Measurements from ENCODE around the gene GARNL3.

GARNL3 gene

DNA sequence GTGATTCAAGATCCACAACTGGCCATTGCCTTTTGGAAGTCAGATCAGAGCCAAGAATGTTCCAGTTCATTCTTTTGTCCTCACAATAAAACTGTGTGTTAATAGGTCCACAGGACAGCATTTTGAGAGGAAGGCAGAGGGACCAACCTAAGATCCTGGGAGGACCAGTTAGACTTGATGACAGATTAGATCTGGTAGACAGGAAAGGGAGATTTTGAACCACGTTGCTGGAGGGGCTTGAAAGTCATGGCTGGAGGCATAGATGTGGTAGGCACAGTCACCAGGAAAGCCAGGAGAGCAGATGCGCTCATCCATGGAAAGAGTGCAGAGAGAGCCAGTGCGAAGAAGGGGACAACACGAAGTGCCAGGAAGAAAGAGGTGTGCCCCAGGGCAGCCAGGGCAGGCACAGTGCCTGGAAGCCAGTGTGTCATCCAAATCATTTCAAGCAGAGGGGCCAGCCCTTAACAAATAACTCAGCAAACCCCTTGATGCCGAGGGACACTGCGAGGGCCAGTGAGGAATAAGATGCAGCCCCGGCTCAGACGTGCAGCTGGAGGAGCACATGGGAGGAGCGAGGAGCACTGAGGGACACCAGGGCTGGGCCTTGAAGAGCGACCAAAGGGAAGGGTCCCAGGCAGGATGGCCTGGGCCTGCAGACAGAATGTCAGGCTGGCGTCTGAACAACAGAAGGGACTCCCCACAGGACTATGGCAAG, 119.6 kb downstream of the GARNL3 start:
- no peak for DNase-seq (ENCODE audit: low read depth, low spot score)

- DNase-seq (ENCODE audit: low read depth, low spot score), result no peak
These were observed 120.3 kb downstream of the GARNL3 start for GRCh38 chr9:127384901-127385300.

DNA sequence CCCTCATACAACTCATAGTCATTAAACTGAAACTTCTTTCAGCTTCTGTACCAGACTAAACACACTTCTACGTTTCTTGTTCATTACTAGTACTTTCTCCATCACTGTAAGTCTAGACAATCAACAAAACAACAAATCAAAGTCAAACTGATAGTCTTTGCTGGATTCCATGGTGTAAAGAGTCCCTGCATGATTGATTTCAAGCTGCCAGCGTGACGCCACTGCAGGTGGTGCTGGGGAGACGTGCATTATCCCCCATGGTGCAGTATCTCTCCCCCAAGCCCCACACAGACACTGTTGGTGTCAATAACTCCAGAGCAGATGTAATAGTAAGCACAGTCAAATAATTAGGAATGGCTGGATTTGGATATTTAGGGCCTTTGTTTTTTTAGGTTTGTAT, 121.7 kb downstream of the GARNL3 start:
- DNase-seq (ENCODE audit: low read depth, low spot score), result no peak

GRCh38 chr9:127386981-127387380, 122.4 kb downstream of the GARNL3 start:
- no peak for DNase-seq (ENCODE audit: low read depth, low spot score)

DNA sequence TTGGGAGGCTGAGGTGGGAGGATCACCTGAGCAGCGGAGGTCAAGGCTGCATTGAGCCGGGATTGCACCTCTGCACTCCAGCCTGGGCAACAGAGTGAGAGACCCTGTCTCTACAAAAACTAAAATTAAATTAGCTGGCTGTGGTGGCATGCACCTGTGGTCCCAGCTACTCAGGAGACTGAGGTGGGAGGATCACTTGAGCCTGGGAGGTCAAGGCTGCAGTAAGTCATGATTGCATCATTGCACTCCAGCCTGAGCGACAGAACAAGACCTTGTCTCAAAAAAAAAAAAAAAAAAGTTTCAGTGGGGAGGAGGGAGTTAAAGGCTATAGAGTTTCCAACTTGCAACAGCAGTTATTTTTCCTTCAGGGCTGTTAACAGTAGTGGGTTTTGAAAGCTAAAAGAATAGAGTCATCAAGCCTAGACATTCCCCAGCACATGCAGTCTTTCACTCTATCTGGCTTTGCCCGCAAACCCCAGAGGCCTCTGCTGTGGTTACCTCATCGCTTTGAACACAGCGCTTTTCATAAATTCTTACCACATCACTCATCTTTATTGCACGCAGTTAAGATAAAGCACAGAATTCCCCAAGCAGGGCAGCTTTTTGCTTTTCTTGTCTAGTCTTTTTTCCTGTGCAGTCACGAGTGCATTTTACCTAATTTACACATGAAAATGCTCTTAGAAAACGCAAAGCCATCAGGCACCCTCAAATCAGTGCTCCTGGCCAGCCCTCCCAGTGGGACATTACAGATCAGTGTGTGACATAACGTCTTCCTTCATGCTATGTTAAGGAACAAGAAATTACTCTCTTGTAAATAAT, 123.7 kb downstream of the GARNL3 start:
- peak; percentile 97 for DNase-seq (ENCODE audit: low read depth, low spot score)

DNA sequence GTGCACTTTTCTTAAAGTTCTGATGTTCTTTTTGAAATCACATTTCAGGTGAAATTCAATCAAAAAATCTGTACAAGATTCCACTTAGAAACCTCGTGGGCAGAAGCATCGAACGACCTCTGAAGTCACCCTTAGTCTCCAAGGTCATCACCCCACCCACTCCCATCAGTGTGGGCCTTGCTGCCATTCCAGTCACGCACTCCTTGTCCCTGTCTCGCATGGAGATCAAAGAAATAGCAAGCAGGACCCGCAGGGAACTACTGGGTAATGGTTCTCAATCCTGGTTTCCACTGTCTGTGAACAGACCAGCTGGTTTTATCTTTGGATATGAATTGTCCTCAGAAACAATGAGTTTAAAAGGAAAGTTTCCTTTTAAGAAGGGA, 124.3 kb downstream of the GARNL3 start:
- DNase-seq (ENCODE audit: low read depth, low spot score), result peak; percentile 55

DNA sequence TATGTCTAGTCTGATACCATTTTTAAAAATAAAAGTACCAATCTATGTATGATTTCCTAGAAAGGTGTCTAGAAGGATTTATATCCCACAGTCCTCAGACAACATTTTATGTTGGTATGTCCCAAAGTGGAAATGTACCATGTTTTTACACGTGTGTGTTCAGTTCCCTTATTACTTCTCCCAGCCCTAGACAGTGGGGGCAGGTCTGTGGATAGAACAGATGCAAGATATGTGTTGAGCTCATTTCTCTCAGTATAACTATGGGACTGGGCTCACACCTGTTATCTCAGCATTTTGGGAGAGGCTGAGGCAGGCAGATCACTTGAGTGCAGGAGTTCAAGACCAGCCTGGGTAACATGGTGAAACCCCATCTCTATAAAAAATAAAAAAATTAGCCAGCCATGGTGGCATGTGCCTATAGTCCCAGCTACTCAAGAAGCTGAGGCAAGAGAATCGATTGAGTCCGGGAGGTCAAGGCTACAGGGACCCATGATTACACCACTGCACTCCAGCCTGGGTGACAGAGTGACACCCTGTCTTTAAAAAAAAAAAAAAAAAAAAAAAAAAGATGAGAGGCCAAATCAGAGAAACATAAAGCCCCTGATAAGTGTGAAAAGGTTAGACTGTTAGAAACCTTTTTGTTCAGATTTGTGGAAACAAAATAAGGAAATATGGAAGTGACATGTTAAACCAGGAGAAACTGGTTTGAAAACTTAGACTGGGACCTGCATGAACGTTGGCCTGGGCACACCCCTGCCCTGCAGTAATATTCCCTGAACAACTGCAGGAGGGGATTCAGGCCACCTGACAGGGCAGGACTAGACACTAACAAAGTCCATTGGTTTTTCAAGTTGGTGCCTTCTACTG, 125.0 kb downstream of the GARNL3 start:
- DNase-seq (ENCODE audit: low read depth, low spot score), result no peak

- no peak for DNase-seq (ENCODE audit: low read depth, low spot score)
These were observed 125.6 kb downstream of the GARNL3 start for GRCh38 chr9:127390248-127390545.

DNA sequence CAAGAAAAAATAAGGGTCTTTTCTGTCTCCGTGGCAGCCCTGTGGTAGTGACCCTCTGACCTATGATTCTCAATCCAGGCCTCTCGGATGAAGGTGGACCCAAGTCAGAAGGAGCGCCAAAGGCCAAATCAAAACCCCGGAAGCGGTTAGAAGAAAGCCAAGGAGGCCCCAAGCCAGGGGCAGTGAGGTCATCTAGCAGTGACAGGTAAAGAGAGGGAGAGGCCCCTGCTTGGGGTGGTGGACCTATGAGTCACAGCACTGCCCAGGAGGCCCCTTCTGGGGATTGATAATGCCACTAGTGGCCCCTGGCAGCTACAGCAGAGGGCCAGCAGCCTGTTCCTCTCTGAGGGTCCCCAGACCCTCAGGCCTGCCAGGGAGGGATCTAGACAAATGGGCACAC, 126.0 kb downstream of the GARNL3 start:
- DNase-seq (ENCODE audit: low read depth, low spot score), result peak; percentile 25

GRCh38 chr9:127392166-127392565, 127.6 kb downstream of the GARNL3 start:
- no peak for DNase-seq (ENCODE audit: low read depth, low spot score)

DNA sequence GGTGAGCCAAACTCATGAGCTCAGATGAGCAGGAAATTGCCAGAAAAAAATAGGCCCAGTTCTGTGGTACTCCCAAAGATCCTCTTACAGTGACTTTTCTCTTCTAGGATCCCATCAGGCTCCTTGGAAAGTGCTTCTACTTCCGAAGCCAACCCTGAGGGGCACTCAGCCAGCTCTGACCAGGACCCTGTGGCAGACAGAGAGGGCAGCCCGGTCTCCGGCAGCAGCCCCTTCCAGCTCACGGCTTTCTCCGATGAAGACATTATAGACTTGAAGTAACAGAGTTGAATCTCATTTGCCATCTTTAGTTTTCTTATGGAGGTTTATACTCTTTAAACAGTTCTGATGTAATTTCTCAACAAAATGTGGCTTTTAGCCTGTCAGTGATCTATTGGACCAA, 128.4 kb downstream of the GARNL3 start:
- DNase-seq (ENCODE audit: low read depth, low spot score), result no peak

GRCh38 chr9:127393645-127394044, 129.1 kb downstream of the GARNL3 start:
- DNase-seq (ENCODE audit: low read depth, low spot score), result peak; percentile 19

DNA sequence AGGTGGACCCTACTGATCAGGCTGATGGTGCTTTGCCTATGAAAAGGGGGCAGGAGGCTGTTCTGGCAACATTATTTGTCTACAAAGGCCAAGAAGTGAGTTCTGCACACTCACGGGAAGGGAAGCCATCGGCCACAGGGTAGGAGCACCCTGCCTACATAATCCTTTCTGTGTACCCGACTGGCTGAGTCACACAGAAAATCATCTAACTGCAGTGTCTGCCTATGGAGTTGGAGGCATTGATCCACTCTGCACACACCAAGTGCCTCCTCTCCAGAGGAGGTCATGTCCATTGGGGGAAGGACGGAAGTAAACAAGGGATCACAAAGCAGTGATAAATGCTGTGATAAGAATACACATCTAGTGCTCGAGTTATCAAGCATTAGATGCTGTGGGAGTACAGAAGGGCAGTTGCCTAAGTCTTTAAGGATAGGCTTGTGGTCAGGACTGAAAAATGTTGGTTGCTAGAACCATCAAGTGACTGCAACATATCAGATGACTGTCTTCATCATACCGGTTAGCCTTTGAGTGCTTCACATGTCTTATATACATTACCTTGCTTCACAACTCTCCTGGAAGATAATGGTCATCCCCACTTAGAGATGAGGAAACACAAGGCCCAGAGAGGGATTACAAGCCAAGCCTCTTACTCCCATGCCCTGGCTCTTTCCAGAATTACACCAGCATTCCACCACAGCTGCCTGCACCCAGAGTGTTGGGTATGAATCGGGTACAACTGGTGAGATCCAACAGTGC, 131.1 kb downstream of the GARNL3 start:
- no peak for DNase-seq (ENCODE audit: low read depth, low spot score)

GRCh38 chr9:127396253-127396807, 131.8 kb downstream of the GARNL3 start:
- DNase-seq (ENCODE audit: low read depth, low spot score), result no peak

GRCh38 chr9:127396808-127397645, 132.5 kb downstream of the GARNL3 start, which contains the start of gene SLC2A8:
Gene SLC2A8 (plus strand): TSS chr9:127397169. CDS start chr9:127397231, 62 bp downstream.
- peak; percentile 100 for DNase-seq (ENCODE audit: low read depth, low spot score)

- DNase-seq (ENCODE audit: low read depth, low spot score), result peak; percentile 82
These were observed 133.2 kb downstream of the GARNL3 start for GRCh38 chr9:127397646-127398274.

- DNase-seq (ENCODE audit: low read depth, low spot score), result no peak
These were observed 133.7 kb downstream of the GARNL3 start for GRCh38 chr9:127398275-127398647.

GRCh38 chr9:127398715-127399400, 134.3 kb downstream of the GARNL3 start:
- no peak for DNase-seq (ENCODE audit: low read depth, low spot score)

DNA sequence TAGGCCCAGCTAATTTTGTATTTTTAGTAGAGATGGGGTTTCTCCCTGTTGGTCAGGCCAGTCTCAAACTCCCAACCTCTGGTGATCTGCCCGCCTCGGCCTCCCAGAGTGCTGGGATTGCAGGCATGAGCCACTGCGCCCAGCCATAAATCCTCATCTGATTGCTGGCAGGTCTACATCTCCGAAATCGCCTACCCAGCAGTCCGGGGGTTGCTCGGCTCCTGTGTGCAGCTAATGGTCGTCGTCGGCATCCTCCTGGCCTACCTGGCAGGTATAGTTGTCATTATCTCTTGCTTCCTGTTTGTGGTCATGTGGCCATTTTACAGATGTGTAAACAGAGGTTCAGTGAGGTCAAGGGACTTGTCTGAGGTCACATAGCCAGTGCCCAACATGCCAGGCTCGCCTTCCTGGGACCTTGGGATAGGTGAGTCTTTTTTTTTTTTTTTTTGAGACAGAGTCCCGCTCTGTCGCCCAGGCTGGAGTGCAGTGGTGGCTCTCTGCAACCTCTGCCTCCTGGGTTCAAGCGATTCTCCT, 135.2 kb downstream of the GARNL3 start:
- DNase-seq (ENCODE audit: low read depth, low spot score), result no peak
